Transverse colon (tissue), 3 donors: ENCODE measurements around the gene FYB1.

Experiments
- CTCF ChIP-seq, 5 experiments: fragments of 200-600 bp in 3 of 5; fragments of 450-650 bp in 2 of 5; sonication (generic) in 3 of 5; IDR thresholded peaks; 1 replicate in 2 of 5; 2 replicates in 3 of 5; pipeline ENCODE4 v1.5.1; 2016 to 2017; ENCODE audit warnings: antibody characterized with exemption in 5 of 5, inconsistent platforms in 3 of 5, mild to moderate bottlenecking in 2 of 5, moderate library complexity in 1 of 5
- EP300 ChIP-seq: sonication (generic); formaldehyde crosslinking; IDR thresholded peaks from one replicate; pipeline ENCODE4 v1.6.1; 2017; ENCODE audit warnings: antibody characterized with exemption, low read depth
- POLR2A ChIP-seq: fragments of 450-650 bp; IDR thresholded peaks from one replicate; pipeline ENCODE4 v1.6.1; 2016; ENCODE audit warnings: antibody characterized with exemption, mild to moderate bottlenecking, moderate library complexity

DNA sequence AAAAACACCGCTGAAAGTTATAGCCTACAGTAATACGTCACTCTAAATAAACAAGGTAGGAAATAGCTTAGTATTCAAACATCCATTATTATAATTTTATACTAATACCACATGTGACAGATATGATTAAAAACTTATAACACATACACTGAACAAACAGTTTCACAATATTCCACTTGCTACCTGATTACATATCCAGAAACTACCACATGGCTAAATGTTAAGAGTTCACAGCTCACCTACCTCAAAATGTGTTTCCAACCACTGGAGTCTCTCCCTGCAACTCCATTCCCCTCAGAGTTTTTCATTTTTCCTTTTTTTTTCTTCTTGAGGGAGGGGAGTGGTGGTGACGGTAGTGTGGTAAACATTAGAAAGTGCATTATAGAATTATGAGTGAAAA lies 157.3 kb downstream of the FYB1 start:
- TF ChIP-seq CTCF (IDR thresholded peaks at IDR 0.05): no peak
- TF ChIP-seq POLR2A: no peak
- no peak for TF ChIP-seq EP300
